GM12878 (cell line): ENCODE data around the gene TTYH3. TPM values are rescaled to one million over a fixed set of nuclear protein-coding genes. Genes with fewer than 3 reads are reported as not detected.

Source experiments
- ATAC-seq: fragments of 200-7000 bp; cut with Tn5 transposase; 3 replicates; pipeline ENCODE4 v1.9.1; 2020; ENCODE audit warnings: mild to moderate bottlenecking, moderate library complexity
- BruUV-seq: library from RNA; stranded (reverse); fragments of 400-500 nt; replicated peaks from 2 replicates; lab custom pipeline; 2021; lab: Mats Ljungman, UMichigan
- CTCF ChIA-PET: fragments of 300-600 bp; sonication (Branson Sonifier 250); formaldehyde crosslinking; extraction: SDS; loops from one replicate; lab custom pipeline; 2021; ENCODE audit warnings: inconsistent platforms; lab: Yijun Ruan, JAX
- POLR2A ChIA-PET: fragments of 350-600 bp; formaldehyde crosslinking; extraction: SDS; loops from one replicate; lab custom pipeline; 2021; ENCODE audit warnings: inconsistent platforms; lab: Charles Lee
- RAD21 ChIA-PET: fragments of 300-600 bp; sonication (Branson Sonifier 250); formaldehyde crosslinking; loops from one replicate; lab custom pipeline; 2023; ENCODE audit warnings: antibody characterized with exemption; ENCODE audit not compliant: unreplicated experiment; lab: Charles Lee
- SMC1A ChIA-PET: fragments of 300-600 bp; sonication (Branson Sonifier 250); formaldehyde crosslinking; loops from one replicate; lab custom pipeline; 2023; ENCODE audit not compliant: unreplicated experiment, uncharacterized antibody; lab: Charles Lee
- DNase-seq: peaks from one replicate; pipeline ENCODE4 v3.0.0-alpha.2; 2011; ENCODE audit warnings: low read depth, low spot score
- FAIRE-seq: peaks from 3 replicates; lab custom pipeline; 2011; peaks lifted over from hg19 to GRCh38; lab: Jason Lieb, UNC
- H2AFZ ChIP-seq: 2 replicates; pipeline ENCODE4 v1.6.0; 2011; ENCODE audit warnings: low read depth, low read length, control low read depth; ENCODE audit not compliant: control insufficient read depth
- H3K27ac ChIP-seq: 2 replicates; pipeline ENCODE4 v1.5.1; 2011; ENCODE audit warnings: control low read depth; ENCODE audit not compliant: control insufficient read depth, insufficient read depth
- H3K27me3 ChIP-seq, 2 experiments: replicated peaks in 1 of 2; 2 replicates each; pipeline versions ENCODE4 v1.6.0 to v1.6.1; 2011; ENCODE audit warnings: low read length in 1 of 2; ENCODE audit not compliant: control insufficient read depth in 2 of 2, insufficient read depth in 2 of 2
- H3K36me3 ChIP-seq, 2 experiments: 2 replicates each; pipeline ENCODE4 v1.5.1; 2011; ENCODE audit warnings: low read length in 1 of 2; ENCODE audit not compliant: control insufficient read depth in 2 of 2, insufficient read depth in 2 of 2
- H3K4me1 ChIP-seq: 2 replicates; pipeline ENCODE4 v1.6.1; 2011; ENCODE audit warnings: mild to moderate bottlenecking, low read length, moderate library complexity, mixed read lengths; ENCODE audit not compliant: control insufficient read depth, insufficient read depth
- H3K4me2 ChIP-seq: 2 replicates; pipeline ENCODE4 v1.6.0; 2011; ENCODE audit warnings: control low read depth; ENCODE audit not compliant: control insufficient read depth, insufficient read depth
- H3K4me3 ChIP-seq: fragments of 200-600 bp; sonication (generic); 2 replicates; pipeline ENCODE4 v1.5.1; 2016
- H3K79me2 ChIP-seq: 2 replicates; pipeline ENCODE4 v1.6.0; 2011; ENCODE audit warnings: low read length; ENCODE audit not compliant: control insufficient read depth, insufficient read depth
- H3K9ac ChIP-seq: 2 replicates; pipeline ENCODE4 v1.8.0; 2011; ENCODE audit warnings: low read length, control low read depth, mixed read lengths; ENCODE audit not compliant: control insufficient read depth, insufficient read depth
- H3K9me3 ChIP-seq: replicated peaks from 3 replicates; pipeline ENCODE4 v1.5.1; 2011; ENCODE audit warnings: mild to moderate bottlenecking, low read length; ENCODE audit not compliant: control insufficient read depth, insufficient read depth
- H4K20me1 ChIP-seq: 2 replicates; pipeline ENCODE4 v1.6.0; 2011; ENCODE audit not compliant: control insufficient read depth, insufficient read depth
- CEBPZ ChIP-seq: fragments of 150-350 bp; IDR thresholded peaks from 2 replicates; pipeline ENCODE4 v1.6.1; 2016; ENCODE audit warnings: low read depth, low read length
- CUX1 ChIP-seq: IDR thresholded peaks from 2 replicates; pipeline ENCODE4 v1.6.1; 2012; ENCODE audit warnings: improper control_type of control experiment, low read depth, low read length; ENCODE audit not compliant: insufficient replicate concordance
- EZH2 ChIP-seq: IDR thresholded peaks from 2 replicates; pipeline ENCODE4 v1.6.1; 2012; ENCODE audit warnings: low read depth, mild to moderate bottlenecking, control low read depth, inconsistent platforms, low read length, borderline replicate concordance; ENCODE audit not compliant: control insufficient read depth
- GABPA ChIP-seq: IDR thresholded peaks from 2 replicates; pipeline ENCODE4 v1.6.1; 2014; ENCODE audit warnings: antibody characterized with exemption, low read depth, mild to moderate bottlenecking, inconsistent platforms
- NFYA ChIP-seq: IDR thresholded peaks from 2 replicates; pipeline ENCODE4 v1.6.1; 2011; ENCODE audit warnings: low read depth, mild to moderate bottlenecking, low read length, improper control_type of control experiment, borderline replicate concordance
- RAD21 ChIP-seq: IDR thresholded peaks from 2 replicates; pipeline ENCODE4 v1.6.1; 2011; ENCODE audit warnings: mild to moderate bottlenecking, low read depth, low read length, moderate library complexity; ENCODE audit not compliant: insufficient read depth
- SMAD1 ChIP-seq: fragments of 450-650 bp; IDR thresholded peaks from 2 replicates; pipeline ENCODE4 v1.6.1; 2018; ENCODE audit warnings: mild to moderate bottlenecking, low read depth; ENCODE audit not compliant: partially characterized antibody
- SMC3 ChIP-seq: IDR thresholded peaks from 2 replicates; pipeline ENCODE4 v1.6.1; 2011; ENCODE audit warnings: low read length, improper control_type of control experiment, borderline replicate concordance
- WGBS: methylation state at CpG from one replicate; pipeline ENCODE4 v1.1.6; 2016; ENCODE audit warnings: low lambda C conversion rate; ENCODE audit not compliant: insufficient replicate concordance, insufficient coverage; ENCODE audit errors: missing lambda C conversion rate; 5-methylcytosine and 5-hydroxymethylcytosine counted together
- in situ Hi-C: fragments of 300-500 bp; cut with MboI; formaldehyde crosslinking; loops from 9 replicates; pipeline ENCODE4 v1.14.3; 2018; ENCODE audit warnings: mixed read lengths
- intact Hi-C: fragments of 100-400 bp; cut with micrococcal nuclease; formaldehyde crosslinking; loops from one replicate; pipeline ENCODE4 v1.14.2; 2022; ENCODE audit not compliant: unreplicated experiment
- polyA plus RNA-seq, 11 experiments: library from polyadenylated mRNA; depleted of rRNA in 4 of 11; unstranded in 6 of 11; stranded (reverse) in 5 of 11; fragments of >200 nt; fragmentation: Nextera tagmentation in 4 of 11; fragmentation: Illumina TruSeq in 1 of 11; extraction: Ambion mirVana in 4 of 11; extraction: Trizol in 1 of 11; gene quantifications; 1 replicate in 1 of 11; 2 replicates in 10 of 11; pipeline versions ENCODE4 v1.2.1 to v1.2.3, GENCODE V29; 2011 to 2016; ENCODE audit warnings: inconsistent platforms in 2 of 11, missing spikeins in 2 of 11, low read depth in 1 of 11
- total RNA-seq, 4 experiments: library from RNA; depleted of rRNA in 3 of 4; stranded (reverse); fragments of >200 nt in 3 of 4; fragmentation: Illumina TruSeq in 1 of 4; extraction: Trizol in 1 of 4; gene quantifications; 2 replicates each; pipeline versions ENCODE4 v1.2.1 to v1.2.3, GENCODE V29; 2013 to 2021

The TTYH3 gene
- total and polyA plus RNA-seq, 10 of the 15 experiments (the other 5 are each of a cell fraction or from before 2014, with no cell fraction given), result 0.79 to 71.4 (median 10.5) TPM

GRCh38 chr7:2597273-2597640, 34.5 kb upstream of the TTYH3 start:
- H3K4me1 ChIP-seq, result no peaks in the 10 kb centered on the region
- DNase-seq (no peak), ATAC-seq (no peak), FAIRE-seq (no peak)
- no peaks in the 10 kb centered on the region for H4K20me1 ChIP-seq
- no peaks in the 10 kb centered on the region for H3K79me2 ChIP-seq
- H2AFZ ChIP-seq, result no peak overlapping the region
- H3K27ac ChIP-seq, result no peak overlapping the region
- H3K9me3 ChIP-seq, result no peaks in the 10 kb centered on the region
- intact Hi-C loops (no loop called here), in situ Hi-C loops (no loop called here)
- H3K27me3 ChIP-seq, result no peaks in the 10 kb centered on the region
- 90% methylated on average over 13 of the region's 13 CpGs for WGBS
- no peak overlapping the region for H3K4me3 ChIP-seq
- no TSS peak for BruUV-seq
- POLR2A ChIA-PET, result no interaction called here
- H3K36me3 ChIP-seq, result peaks cover 0 to 2% of the 10 kb centered on the region in 2 experiments; a peak in 2 of 4 replicates
- H3K4me2 ChIP-seq, result no peak overlapping the region
- CTCF ChIA-PET, result no interaction called here
- RAD21 ChIA-PET, result no interaction called here
- H3K9ac ChIP-seq, result no peak overlapping the region
- TF ChIP-seq GABPA (no peak), SMAD1 (no peak), EZH2 (no peak), SMC3 (no peak), NFYA (no peak)
- SMC1A ChIA-PET, result no interaction called here

- H3K27ac ChIP-seq, result no peak overlapping the region
- no peaks in the 10 kb centered on the region for H3K27me3 ChIP-seq
- ChIA-PET RAD21 (no interaction called here), CTCF (no interaction called here), SMC1A (no interaction called here), POLR2A (no interaction called here)
- 96% methylated on average over 24 of the region's 29 CpGs for WGBS
- H3K36me3 ChIP-seq, result peaks cover 0 to 2% of the 10 kb centered on the region in 2 experiments; a peak in 2 of 4 replicates
- H3K4me3 ChIP-seq, result no peak overlapping the region
- intact Hi-C loops, result no loop called here
- no TSS peak for BruUV-seq
- no peak for DNase-seq
- no peaks in the 10 kb centered on the region for H3K79me2 ChIP-seq
- no peak overlapping the region for H3K9ac ChIP-seq
- H3K4me2 ChIP-seq, result no peak overlapping the region
- no peaks in the 10 kb centered on the region for H3K9me3 ChIP-seq
- no peak for ATAC-seq
- H3K4me1 ChIP-seq, result no peaks in the 10 kb centered on the region
- FAIRE-seq, result no peak
- in situ Hi-C loops, result no loop called here
- no peak overlapping the region for H2AFZ ChIP-seq
- no peaks in the 10 kb centered on the region for H4K20me1 ChIP-seq
- TF ChIP-seq CUX1 (no peak), CEBPZ (no peak), SMC3 (no peak), RAD21 (no peak)
These were observed 33.5 kb upstream of the TTYH3 start for GRCh38 chr7:2598154-2598823.
